Caki2 (cell line): ENCODE results near the gene PLPP7. TPM values are rescaled to one million over a fixed set of nuclear protein-coding genes. Genes with fewer than 3 reads are reported as not detected.

Experiments used
- DNase-seq: peaks from one replicate; pipeline ENCODE4 v3.0.0-alpha.2; 2015; ENCODE audit warnings: low read depth
- in situ Hi-C: cut with HindIII; loops from 2 replicates; pipeline ENCODE4 v1.10.0; 2016; ENCODE audit warnings: low sequenced_read_pairs, low pct_unique_long_range_greater_than_20kb, mixed read lengths
- total RNA-seq: library from RNA; depleted of rRNA; stranded (reverse); fragments of >200 nt; shearing (Covaris generic); gene quantifications from 2 replicates; pipeline ENCODE4 v1.2.3, GENCODE V29; 2014; ENCODE audit warnings: low replicate concordance

PLPP7 gene
- total RNA-seq, 1 experiment from 2014 or later = not detected

DNA sequence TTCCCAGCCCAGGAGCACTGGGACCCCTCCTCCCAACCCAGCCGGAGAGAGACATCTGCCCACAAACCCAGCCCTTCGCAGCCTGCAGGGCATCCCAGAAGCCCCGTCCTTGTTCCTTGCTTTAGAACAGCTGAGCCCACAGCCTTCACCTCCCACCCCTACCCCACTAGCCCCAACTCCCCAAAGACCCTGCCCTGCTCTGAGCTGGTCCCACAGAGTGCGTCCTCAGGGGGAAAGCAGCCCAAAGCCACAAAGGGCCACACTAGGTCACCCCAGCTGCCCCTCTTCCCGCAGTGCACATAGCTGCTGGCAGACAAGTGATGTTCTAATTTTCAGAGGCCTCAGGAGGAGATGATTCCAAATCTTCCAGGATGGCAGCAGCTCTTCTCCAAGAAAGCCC lies 8.8 kb downstream of the PLPP7 start:
- no peak for DNase-seq
- in situ Hi-C loops = no loop called here

DNA sequence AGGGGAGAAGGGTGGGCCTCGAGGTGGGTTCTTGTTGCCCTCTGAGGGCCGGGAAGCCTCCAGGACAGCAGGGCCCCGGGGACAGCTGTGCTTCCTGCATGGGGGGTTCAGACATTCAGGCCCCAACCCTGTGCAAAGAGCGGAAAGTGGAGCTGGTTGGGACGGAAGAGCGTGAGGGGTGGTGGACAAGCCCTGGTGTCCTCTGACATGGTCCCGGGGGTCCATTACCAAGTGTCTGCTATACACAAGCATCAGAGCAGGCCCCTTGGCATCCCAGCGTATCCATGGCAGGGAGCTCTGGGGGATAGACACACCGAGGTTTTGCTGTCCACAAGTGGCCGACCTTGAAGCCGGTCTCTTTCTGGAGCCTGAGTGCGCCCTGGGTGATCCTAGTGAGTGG lies 9.3 kb downstream of the PLPP7 start:
- DNase-seq = no peak
- in situ Hi-C loops = no loop called here

DNA sequence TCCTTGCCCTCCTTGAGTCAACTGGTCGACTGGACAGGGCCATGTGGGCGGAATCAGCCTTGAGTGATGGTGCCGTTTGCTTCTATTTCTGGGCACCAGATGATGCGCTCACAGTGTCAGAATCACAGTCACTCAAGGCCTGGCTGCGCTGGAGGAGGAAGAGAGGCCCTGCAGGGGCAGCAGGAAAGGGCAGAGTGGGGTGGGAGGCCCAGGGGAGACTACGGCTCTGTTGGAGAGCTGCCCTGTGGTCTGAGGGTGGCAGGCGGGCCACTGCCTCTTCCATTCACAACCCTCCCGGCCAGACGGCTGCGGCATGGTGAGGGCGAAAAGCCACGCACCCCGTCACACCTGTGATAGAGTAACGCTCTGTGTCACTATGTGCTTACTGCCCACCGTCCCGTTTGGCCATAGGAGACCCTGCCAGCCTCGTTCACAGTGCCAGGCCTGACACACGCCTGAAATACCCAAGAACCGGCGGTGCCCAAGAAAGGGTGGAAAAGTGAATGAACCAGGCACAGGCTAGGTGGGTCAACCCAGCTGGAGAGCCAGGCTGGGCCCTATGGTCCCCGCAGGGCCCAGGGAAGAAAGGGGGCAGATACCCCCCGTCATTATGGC lies 9.9 kb downstream of the PLPP7 start:
- no peak for DNase-seq
- in situ Hi-C loops = no loop called here

DNA sequence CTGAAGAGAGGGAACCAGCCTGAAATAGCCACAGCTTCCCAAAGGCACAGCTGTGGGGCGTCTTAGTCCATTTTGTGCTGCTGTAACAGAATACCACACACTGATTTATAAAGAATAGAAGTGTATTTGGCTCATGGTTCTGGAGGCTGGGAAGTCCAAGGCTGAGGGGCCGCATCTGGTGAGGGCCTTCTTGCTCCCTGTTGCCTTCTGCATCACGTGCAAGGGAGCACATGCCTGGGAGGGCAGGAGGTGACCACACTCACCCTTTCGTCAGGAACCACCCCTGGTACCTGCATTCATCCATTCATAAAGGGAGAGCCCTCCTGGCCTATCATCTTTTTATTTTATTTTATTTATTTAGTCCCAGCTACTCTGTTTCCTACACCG lies 10.4 kb downstream of the PLPP7 start:
- in situ Hi-C loops = no loop called here
- no peak for DNase-seq

DNA sequence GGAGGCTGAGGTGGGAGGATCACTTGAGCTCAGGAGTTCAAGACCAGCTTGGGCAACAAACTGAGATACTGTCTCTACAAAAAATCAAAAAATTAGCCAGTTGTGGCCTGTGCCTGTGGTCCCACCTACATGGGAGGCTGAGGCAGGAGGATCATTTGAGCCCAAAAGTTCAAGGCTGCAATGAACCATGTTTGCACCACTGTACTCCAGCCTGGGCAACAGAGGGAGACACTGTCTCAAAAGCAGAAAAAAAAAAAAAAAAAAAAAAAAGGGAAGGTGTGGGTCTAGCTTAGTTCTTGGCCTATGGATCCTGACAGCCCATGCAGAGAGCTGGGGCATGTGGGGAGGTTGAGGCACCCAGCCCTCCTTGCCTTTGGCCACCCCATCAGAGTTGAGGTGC lies 10.9 kb downstream of the PLPP7 start:
- DNase-seq = no peak
- in situ Hi-C loops = no loop called here

DNA sequence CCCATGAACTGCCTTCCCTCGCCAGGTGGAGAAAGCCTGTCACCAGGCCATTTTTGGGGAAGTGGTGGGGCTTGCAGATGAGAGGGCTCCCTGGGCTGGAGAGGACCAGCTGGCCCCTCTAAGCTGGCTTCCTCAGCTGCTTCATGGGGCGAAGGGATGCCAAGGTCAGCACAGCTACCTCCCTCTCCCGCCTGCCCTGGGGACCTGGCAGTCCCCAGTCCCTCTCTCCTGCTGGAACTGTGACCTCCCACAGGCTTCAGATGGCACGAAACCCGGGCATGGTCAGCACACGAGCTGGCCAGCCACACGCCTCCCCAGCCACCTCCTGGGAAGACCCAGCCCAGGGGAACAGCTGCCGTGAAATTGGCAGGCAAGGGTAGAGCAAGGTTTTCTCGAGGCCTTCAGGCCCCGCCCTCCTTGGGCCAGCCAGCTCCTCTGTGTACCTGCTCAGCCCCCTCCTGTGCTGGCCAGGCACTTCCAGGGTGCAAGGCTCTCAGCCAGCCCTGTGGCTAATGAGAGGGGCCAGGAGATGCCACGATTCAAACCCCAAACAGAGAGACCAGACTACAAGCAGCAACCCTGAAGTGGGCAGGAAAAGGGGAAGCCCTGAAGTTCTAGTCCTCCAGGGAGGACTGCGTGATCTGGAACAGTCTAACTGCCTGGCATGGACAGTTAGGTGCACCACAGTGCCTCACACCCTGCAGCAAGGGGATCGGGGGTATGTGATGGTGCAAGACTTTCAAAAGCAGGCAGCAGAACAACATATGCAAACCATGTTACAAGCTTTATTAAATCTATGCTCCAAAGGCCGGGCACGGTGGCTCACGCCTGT lies 12.9 kb downstream of the PLPP7 start:
- DNase-seq = no peak
- in situ Hi-C loops = no loop called here

DNA sequence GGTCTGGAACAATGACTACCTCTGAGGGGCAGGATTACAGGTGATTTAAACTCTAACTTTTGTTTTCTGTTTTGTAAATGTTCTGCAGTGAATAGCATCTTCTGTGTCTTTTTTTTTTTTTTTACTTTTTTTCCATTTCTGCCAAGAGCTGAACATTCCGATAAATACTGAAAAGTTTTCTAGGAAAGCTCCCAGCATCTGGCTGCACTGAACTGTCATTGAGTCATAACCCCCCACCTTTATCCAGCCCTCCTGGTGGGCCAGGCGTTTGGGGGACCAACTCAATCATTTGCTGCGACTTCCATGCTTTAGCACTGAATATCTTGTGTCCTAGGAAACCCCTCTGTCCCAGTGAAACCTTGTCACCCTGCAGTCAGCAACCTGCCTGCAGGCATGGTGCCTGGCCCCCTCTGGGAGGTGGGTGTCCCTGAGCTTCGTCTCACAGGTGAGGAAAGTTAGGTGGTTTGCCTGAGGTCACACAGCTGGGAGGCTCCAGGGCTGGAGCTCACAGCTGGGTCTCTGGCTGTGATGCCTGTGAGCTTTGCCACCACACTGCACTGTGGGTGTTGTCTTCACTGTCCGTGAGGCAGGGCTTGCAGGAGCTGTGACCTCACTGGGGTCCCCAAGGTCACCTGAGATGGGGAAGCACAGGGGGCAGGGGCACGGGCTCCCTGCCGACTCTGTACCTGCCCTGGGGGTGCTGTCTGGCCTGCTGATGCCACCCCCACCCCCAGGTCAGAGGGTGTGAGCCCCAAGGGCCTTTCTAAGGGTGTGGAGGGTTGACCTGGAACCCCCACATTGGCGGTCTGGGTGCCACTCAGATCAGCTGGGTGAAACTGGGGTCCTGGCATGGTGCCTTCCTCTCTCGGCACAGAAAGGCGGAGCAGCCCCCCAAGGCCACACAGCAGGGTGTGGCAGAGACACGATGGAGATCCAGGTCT lies 14.1 kb downstream of the PLPP7 start:
- in situ Hi-C loops = no loop called here
- DNase-seq = no peak

DNA sequence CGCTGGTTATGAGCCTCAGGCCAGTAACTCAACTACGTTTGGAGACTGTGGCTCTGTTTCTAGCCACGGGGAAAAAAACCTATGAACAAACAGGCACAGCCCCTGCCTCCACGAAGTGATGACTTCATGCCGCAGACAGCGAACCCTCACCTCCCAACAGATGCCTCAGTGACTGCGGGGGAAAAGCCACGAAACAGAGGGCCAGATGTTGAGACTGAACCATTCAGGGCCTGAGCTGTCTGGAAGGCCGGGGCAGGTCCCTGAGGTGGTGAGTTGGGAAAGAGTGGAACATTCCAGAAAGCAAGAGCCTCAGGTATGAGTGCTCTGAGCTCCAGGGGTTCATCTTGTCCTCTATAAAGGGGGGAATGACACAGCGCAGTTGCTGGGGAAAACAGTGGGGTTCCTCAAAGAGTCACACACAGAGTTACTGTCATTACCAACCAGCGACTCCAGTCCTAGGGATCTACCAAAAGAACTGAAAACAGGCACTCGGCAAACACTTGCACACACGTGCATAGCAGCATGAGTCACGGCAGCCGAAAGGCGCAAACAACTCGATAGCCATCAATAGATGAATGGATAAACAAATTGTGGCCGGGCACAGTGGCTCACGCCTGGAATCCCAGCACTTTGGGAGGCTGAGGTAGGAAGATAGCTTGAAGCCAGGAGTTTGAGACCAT lies 15.3 kb downstream of the PLPP7 start:
- in situ Hi-C loops = no loop called here

DNA sequence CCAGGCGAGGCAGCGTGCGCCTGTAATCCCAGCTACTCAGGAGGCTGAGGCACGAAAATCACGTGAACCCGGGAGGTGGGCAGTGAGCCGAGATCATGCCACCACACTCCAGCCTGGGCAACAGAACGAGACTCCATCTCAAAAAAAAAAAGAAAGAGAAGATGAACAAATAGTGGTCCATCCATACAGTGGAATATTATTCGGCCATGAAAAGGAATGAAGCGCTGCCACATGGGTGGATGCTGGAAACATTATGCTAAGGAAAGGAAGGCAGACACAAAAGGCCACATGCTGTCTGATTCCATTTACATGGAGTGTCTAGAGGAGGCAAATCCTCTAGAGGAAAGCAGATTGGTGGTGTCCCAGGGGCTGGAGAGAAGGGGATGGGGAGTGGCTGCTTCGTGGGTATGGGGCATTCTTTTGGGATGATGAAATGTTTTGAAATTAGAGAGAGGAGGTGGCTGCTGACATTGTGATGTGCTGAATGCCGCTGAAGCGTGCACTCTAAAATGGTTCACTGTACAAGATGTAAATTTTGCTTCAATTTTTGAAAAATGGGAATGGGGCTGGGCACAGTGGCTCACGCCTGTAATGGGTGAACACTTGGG lies 17.0 kb downstream of the PLPP7 start:
- in situ Hi-C loops = no loop called here
- no peak for DNase-seq

More for the DNA sequence above, 15.3 kb downstream of the PLPP7 start:
- no peak for DNase-seq

DNA sequence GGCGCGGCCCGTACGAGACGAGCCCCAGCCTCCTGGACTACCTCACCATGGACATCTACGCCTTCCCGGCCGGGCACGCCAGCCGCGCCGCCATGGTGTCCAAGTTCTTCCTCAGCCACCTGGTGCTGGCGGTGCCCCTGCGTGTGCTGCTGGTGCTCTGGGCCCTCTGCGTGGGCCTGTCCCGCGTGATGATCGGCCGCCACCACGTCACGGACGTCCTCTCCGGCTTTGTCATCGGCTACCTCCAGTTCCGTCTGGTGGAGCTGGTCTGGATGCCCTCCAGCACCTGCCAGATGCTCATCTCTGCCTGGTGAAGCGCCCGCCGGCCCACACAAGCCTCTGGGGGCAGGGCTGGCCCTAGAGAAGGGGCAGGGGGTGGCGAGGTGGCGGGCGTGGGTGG lies 18.5 kb downstream of the PLPP7 start:
- DNase-seq = no peak

DNA sequence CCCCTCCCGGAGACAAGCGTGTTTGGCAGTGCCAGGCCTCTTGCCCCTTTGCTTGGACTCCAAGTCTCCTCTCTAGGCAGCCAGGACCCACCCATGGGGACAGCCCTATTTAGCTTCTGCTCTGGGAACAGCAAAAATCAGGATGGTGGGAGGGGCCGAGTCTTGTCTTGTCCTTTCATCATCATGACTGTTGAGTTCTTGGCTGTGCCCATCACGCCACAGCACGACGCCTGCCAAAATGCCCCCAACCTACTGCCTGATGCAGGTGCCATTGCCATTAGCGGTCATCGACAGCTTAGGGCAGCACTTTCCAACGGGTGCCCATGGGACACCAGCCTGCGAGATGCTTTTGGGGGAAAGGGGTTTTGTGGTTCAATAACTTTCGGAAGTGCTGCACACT lies 18.9 kb downstream of the PLPP7 start:
- in situ Hi-C loops = no loop called here
- no peak for DNase-seq

More for the DNA sequence above, 18.5 kb downstream of the PLPP7 start:
- in situ Hi-C loops = no loop called here

DNA sequence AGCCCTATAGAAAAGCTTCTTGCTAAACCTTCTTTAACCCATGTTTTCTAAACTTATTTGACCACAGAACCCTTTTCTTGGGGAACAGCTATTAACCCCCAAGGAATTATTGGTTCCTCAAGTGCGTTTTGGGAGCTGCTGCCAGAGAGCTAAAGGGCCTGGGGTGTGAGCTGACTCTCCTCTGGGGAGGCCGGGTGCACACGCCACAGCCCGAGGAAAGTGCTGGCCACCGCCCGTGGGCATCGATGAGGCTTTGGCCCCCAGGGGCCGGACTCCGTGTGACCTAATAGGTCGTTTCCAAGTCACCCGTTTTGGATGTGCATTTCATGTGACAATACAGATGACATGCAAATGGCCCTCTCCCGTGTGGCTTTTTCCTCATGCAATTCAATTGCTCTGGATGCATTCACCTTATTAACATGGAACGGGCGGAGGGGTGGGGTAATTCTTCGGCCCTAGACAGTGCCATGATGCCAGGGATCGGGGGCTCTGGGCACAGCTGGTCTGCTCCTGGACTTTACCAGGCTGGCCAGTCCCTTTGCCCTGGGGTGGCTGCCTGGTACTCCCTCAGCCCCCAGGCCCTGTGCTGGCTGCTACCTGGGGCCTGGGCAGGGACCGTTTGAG lies 19.5 kb downstream of the PLPP7 start:
- in situ Hi-C loops = no loop called here
- no peak for DNase-seq

DNA sequence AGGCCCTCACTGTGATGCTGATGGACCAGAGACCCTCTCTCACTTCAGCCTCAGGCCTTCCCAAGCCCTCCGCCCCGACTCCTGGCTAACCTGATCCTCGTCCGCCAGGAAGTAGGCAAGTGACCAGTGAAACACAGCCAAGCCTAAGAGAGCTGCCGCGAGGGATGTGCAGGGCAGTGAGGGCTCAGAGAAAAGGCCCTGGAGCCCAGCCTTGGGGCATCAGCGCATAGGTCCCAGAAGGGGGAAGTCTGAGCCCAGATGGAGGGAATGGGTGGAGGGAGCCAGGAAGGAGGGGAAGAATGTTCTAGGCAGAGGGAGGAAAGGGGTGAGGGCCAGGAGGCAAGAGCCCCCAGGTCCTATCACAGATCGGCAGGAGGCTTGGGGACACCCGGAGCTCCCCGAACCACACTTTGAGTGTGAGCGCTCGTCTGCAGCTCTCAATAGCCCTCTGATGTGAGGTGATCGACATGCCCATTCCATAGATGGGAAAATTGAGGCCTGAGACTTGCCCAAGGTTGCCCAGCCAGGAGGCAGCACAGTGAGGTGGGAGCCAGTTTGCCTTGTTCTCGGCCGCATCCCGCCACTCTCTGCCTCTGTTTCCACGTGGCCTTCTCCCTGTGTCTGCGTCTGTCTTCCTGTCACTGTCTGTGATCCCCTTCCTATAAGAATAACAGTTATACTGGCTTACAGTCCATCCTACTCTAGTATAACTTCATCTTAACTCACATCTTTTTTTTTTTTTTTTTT lies 20.2 kb downstream of the PLPP7 start:
- DNase-seq = no peak
- in situ Hi-C loops = no loop called here

DNA sequence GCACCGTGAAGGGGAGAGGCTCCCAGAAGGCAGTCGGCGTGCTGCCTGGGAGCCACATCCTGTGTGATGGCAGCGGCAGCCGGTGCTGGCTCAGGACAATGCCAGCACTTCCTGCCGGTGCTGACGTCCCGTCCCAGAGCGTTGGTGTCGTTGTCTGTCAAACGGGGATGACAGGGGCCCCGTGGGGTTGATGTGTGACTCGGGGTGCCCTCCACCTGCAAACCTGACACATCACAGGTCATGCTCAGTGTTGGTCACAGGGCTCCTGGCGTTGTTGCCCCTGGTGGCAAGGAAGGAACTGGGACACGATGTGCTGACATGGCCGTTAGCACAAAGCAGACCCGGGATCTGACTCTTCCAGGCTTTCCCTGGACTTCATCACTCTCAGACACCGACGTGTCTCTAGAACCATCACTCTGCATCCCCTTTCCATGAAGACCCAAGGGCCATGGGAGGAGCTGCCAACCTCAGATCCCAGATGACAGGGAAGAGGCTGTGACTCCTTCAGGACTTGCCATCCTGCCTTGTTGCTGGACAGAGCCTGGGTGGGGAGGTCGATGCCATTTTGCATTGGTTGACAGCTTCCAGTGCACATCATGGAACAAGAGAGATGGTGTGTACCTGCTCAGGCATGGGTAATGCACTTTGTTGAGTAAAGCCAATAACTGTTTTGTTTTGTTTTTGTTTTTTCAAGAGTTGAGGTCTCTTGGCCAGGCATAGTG lies 21.5 kb downstream of the PLPP7 start:
- in situ Hi-C loops = no loop called here
- DNase-seq = no peak

DNA sequence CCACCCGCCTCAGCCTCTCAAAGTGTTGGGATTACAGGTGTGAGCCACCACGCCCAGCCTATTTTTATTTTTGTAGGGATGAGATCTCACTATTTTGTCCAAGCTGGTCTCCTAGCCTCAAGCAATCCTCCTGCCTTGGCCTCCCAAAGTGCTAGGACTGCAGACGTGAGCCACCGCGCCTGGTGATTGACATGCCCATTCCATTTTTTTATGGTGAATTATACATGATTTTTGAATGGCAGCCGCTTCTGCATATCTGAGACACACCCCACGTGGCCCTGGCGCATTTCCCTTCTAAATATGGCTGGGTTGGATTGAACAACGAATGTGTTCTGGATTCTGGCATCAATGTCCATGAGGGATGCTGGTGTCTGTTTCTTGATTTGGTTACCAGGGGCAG lies 22.7 kb downstream of the PLPP7 start:
- no peak for DNase-seq
- in situ Hi-C loops = no loop called here
